B cell (primary cell): ENCODE results near the gene TNFRSF1A. TPM values are rescaled to one million over a fixed set of nuclear protein-coding genes. Genes with fewer than 3 reads are reported as not detected.

Experiments used
- ATAC-seq: fragments of 200-7000 bp; cut with Tn5 transposase; one replicate; pipeline ENCODE4 v1.10.0; 2021; ENCODE audit warnings: low read depth, mild to moderate bottlenecking, moderate number of reproducible peaks, moderate library complexity
- CTCF ChIA-PET: fragments of 350-600 bp; sonication (Branson Sonifier 250); formaldehyde crosslinking; loops from one replicate; lab custom pipeline; 2021; ENCODE audit warnings: antibody characterized with exemption, inconsistent platforms; lab: Charles Lee
- POLR2A ChIA-PET: fragments of 350-600 bp; sonication (Branson Sonifier 250); formaldehyde crosslinking; loops from one replicate; lab custom pipeline; 2021; ENCODE audit warnings: antibody characterized with exemption; lab: Charles Lee
- DNase-seq: peaks from one replicate; pipeline ENCODE4 v3.0.0; 2013
- H2AFZ ChIP-seq: 2 replicates; pipeline ENCODE4 v1.6.1; 2012; ENCODE audit warnings: mild to moderate bottlenecking, low read depth, low read length; ENCODE audit not compliant: insufficient read depth, poor library complexity, severe bottlenecking
- H3K27ac ChIP-seq, 2 donors: 1 replicate in 1 of 2; 2 replicates in 1 of 2; pipeline ENCODE4 v1.5.1; 2012 to 2013; ENCODE audit warnings: low read length in 2 of 2, mild to moderate bottlenecking in 2 of 2, moderate library complexity in 1 of 2
- H3K27me3 ChIP-seq, 4 experiments: fragments of 200-600 bp in 1 of 4; sonication (generic) in 1 of 4; replicated peaks in 1 of 4; 1 replicate in 2 of 4; 2 replicates in 2 of 4; pipeline versions ENCODE4 v1.6.1 to v1.7.0; 2013 to 2016; ENCODE audit warnings: low read length in 3 of 4, mild to moderate bottlenecking in 2 of 4, mixed read lengths in 1 of 4, moderate library complexity in 1 of 4; ENCODE audit not compliant: insufficient read depth in 4 of 4, control insufficient read depth in 3 of 4; ENCODE audit errors: control extremely low read depth in 1 of 4
- H3K36me3 ChIP-seq, 2 experiments: replicated peaks in 1 of 2; 1 replicate in 1 of 2; 2 replicates in 1 of 2; pipeline versions ENCODE4 v1.6.1 to v1.7.1; 2013; ENCODE audit warnings: low read length in 1 of 2; ENCODE audit not compliant: insufficient read depth in 2 of 2, control insufficient read depth in 1 of 2; ENCODE audit errors: control extremely low read depth in 1 of 2, extremely low read depth in 1 of 2
- H3K4me1 ChIP-seq, 2 donors: fragments of 200-600 bp in 1 of 2; sonication (generic) in 1 of 2; 1 replicate in 1 of 2; 2 replicates in 1 of 2; pipeline versions ENCODE4 v1.5.1 to v1.6.1; 2013 to 2017; ENCODE audit warnings: low read length in 2 of 2; ENCODE audit not compliant: control insufficient read depth in 2 of 2, insufficient read depth in 2 of 2
- H3K4me2 ChIP-seq: replicated peaks from 2 replicates; pipeline ENCODE3; 2012; ENCODE audit warnings: mild to moderate bottlenecking, low read depth, low read length; ENCODE audit not compliant: poor library complexity, severe bottlenecking
- H3K4me3 ChIP-seq, 5 experiments: fragments of 200-600 bp in 1 of 5; sonication (generic) in 1 of 5; 1 replicate in 3 of 5; 2 replicates in 2 of 5; pipeline versions ENCODE4 v1.5.1 to v1.7.0; 2011 to 2016; ENCODE audit warnings: low read length in 4 of 5, mild to moderate bottlenecking in 4 of 5, low read depth in 2 of 5, control low read depth in 1 of 5, moderate library complexity in 1 of 5; ENCODE audit not compliant: insufficient read depth in 1 of 5; ENCODE audit errors: control extremely low read depth in 1 of 5, extremely low read depth in 1 of 5
- H3K79me2 ChIP-seq: fragments of 200-600 bp; sonication (generic); one replicate; pipeline ENCODE4 v1.6.0; 2016; ENCODE audit warnings: low read length; ENCODE audit not compliant: control insufficient read depth, insufficient read depth
- H3K9ac ChIP-seq: fragments of 200-600 bp; sonication (generic); 2 replicates; pipeline ENCODE4 v1.6.1; 2017; ENCODE audit warnings: mild to moderate bottlenecking, low read length, moderate library complexity
- H3K9me3 ChIP-seq, 3 donors: one replicate each; pipeline versions ENCODE4 v1.6.1 to v1.7.1; 2013; ENCODE audit warnings: low read length in 2 of 3; ENCODE audit not compliant: control insufficient read depth in 2 of 3, insufficient read depth in 1 of 3; ENCODE audit errors: control extremely low read depth in 1 of 3
- H4K20me1 ChIP-seq: 2 replicates; pipeline ENCODE4 v1.6.0; 2012; ENCODE audit warnings: mild to moderate bottlenecking, low read length; ENCODE audit not compliant: insufficient read depth, control insufficient read depth, poor library complexity, severe bottlenecking
- H3K27ac Mint-ChIP-seq: one replicate; pipeline ENCODE4 v1.8.0; 2021; ENCODE audit warnings: mixed read lengths
- H3K27me3 Mint-ChIP-seq: one replicate; pipeline ENCODE4 v1.8.0; 2021; ENCODE audit warnings: mixed read lengths
- H3K4me1 Mint-ChIP-seq: one replicate; pipeline ENCODE4 v1.8.0; 2021; ENCODE audit warnings: mixed read lengths
- H3K4me3 Mint-ChIP-seq: one replicate; pipeline ENCODE4 v1.8.0; 2021; ENCODE audit warnings: mixed read lengths
- H3K9me3 Mint-ChIP-seq: one replicate; pipeline ENCODE4 v1.8.0; 2022; ENCODE audit warnings: mixed read lengths; ENCODE audit not compliant: insufficient read depth
- EZH2 ChIP-seq: IDR thresholded peaks from 2 replicates; pipeline ENCODE4 v1.6.1; 2012; ENCODE audit warnings: borderline replicate concordance, low read depth, mild to moderate bottlenecking, moderate library complexity, low read length; ENCODE audit not compliant: insufficient read depth, poor library complexity, severe bottlenecking
- WGBS: methylation state at CpG from one replicate; pipeline ENCODE4 v1.1.5; 2013; ENCODE audit warnings: missing lambda C conversion rate; ENCODE audit not compliant: insufficient coverage; 5-methylcytosine and 5-hydroxymethylcytosine counted together
- intact Hi-C: fragments of 100-400 bp; cut with micrococcal nuclease; formaldehyde crosslinking; loops from one replicate; pipeline ENCODE4 v1.10.0; 2022
- polyA plus RNA-seq: library from polyadenylated mRNA; depleted of rRNA; stranded (reverse); fragments of >200 nt; gene quantifications from 2 replicates; pipeline ENCODE4 v1.2.3, GENCODE V29; 2012
- total RNA-seq, 2 donors: library from RNA; stranded (reverse); fragments of 120-200 nt in 1 of 2; gene quantifications; 1 replicate in 1 of 2; 2 replicates in 1 of 2; pipeline versions ENCODE4 v1.2.3 to v1.2.4, GENCODE V29; 2013 to 2022
- TF ChIP-seq, protein P1 (sequence below): fragments of 200-600 bp; IDR thresholded peaks from one replicate; pipeline ENCODE4 v1.8.0; 2022; ENCODE audit warnings: antibody characterized with exemption, mild to moderate bottlenecking

The TNFRSF1A gene
- total and polyA plus RNA-seq, 2 donors (not counting 1 experiment from before 2014, with no cell fraction given): 0.59 to 1.6 TPM

DNA sequence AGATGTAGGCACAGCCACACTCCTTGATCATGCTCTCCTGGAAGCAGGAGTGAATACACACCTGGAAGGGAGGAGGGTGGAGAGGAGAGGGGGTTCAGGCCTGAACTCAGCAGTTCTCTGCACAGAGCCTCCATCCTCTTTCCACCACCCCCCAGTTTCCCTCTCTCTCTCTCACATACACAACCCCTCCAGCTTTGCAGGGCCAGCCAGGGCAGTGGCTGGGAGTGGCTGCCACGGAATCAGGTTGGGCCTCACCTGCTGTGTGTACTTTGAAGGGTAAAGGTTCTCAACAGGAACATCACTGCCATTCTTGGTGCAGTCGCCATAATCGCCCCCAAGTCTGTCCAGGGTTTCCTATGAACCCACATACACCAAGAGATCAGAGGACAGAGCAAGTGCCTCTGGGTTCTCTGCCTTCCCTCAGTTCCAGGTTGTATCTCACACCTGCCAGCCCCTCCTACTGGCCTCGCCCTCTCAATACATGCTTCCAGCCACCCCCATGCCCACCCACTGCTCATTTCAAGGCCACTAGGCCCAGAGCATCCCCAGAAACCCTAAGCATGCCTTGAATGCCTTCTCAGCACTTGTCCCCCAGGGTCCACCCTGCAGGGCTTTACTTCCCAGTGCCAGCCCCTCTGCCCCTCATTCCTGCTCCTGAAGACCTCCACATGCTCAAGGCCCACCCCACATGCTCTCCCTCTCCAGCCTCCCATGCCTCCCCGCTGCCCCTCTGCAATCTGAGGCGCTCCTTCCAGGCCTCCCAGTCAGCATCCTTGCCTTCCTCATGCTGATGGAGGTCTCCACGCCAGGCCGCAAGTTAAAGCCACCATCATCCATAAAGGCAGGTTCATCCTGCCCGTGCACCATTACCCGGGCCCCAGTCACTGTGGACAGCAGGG, 12.9 kb upstream of the TNFRSF1A start:
- Mint-ChIP-seq H3K27me3 (peaks cover 70% of the 10 kb centered on the region), H3K4me3 (no peak overlapping the region)
- TF ChIP-seq, protein P1, sequence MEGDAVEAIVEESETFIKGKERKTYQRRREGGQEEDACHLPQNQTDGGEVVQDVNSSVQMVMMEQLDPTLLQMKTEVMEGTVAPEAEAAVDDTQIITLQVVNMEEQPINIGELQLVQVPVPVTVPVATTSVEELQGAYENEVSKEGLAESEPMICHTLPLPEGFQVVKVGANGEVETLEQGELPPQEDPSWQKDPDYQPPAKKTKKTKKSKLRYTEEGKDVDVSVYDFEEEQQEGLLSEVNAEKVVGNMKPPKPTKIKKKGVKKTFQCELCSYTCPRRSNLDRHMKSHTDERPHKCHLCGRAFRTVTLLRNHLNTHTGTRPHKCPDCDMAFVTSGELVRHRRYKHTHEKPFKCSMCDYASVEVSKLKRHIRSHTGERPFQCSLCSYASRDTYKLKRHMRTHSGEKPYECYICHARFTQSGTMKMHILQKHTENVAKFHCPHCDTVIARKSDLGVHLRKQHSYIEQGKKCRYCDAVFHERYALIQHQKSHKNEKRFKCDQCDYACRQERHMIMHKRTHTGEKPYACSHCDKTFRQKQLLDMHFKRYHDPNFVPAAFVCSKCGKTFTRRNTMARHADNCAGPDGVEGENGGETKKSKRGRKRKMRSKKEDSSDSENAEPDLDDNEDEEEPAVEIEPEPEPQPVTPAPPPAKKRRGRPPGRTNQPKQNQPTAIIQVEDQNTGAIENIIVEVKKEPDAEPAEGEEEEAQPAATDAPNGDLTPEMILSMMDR: no peak
- no peak for TF ChIP-seq EZH2

More for the DNA sequence above, 12.9 kb upstream of the TNFRSF1A start:
- Histone ChIP-seq H2AFZ (no peak overlapping the region), H3K27ac (no peak overlapping the region), H4K20me1 (no peaks in the 10 kb centered on the region), H3K4me2 (no peak overlapping the region), H3K9me3 (no peaks in the 10 kb centered on the region), H3K36me3 (no peaks in the 10 kb centered on the region), H3K9ac (no peak overlapping the region), H3K79me2 (no peaks in the 10 kb centered on the region), H3K4me1 (peaks cover 0 to 4% of the 10 kb centered on the region in 2 donors), H3K4me3 (no peak overlapping the region), H3K27me3 (peaks cover 0 to 45% (median 10%) of the 10 kb centered on the region in 4 experiments)
- ChIA-PET POLR2A (no interaction called here), CTCF (interaction anchor here (0.8 kb wide), 1 partner anchor 110 kb away, joined by 3 read pairs; no protein-coding TSS in a partner anchor)
- 85% methylated on average over 8 of the region's 10 CpGs for WGBS
- intact Hi-C loops: no loop called here
- DNase-seq: no peak
- no peak overlapping the region for H3K27ac Mint-ChIP-seq
- ATAC-seq: no peak
- no peaks in the 10 kb centered on the region for H3K9me3 Mint-ChIP-seq
- H3K4me1 Mint-ChIP-seq: no peaks in the 10 kb centered on the region
